Measurements from ENCODE around the gene RNPEP.
"Not testable (repeated sequence)": the region's sequence is repeated elsewhere in the genome, so short reads cannot be mapped to it uniquely, and the experiment has no call there.

Gene RNPEP

GRCh38 chr1:202038688-202039346 lies 56.4 kb downstream of the RNPEP start:
- no peak for DNase-seq

DNA sequence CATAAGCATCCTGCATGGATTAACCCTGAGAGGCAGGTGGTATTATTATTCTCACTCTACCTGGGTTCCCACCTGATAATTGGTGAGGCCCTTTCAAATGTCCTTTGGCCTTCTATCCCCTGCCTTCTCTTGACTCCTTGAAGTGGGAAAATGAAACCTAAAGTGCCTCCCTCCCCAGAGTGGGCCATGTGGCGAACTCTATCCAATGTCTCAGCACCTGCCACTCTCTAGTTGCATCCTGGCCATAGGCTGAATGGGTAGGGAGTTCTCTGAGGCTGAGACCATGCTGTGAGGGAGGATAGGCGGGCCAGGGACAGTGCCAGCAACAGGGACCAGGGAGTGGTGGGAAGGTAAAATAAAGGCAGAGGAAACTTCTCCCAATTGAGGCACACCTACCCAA lies 63.3 kb downstream of the RNPEP start:
- peak in 1 of 2 experiments; percentile 32 for DNase-seq

DNA sequence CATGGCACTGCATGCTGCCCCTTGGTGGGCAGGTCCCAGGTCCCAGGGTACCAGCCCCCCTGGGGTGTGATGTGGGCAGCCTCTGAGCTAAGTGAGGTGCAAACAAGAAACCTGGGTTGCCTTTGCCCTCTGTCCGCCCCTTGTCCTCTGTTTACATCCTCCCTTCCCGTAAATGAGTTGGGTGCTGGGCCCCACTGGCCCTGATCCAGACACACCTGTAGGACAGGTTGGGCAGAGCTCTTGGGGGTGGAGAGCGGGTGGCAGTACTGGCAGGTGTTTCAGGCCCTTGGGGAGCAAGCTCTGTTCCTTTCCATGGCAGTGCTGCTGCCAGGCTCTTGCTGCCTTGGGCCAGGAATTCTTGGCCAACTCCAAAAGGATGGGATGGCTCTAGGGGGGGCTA lies 63.8 kb downstream of the RNPEP start:
- no peak for DNase-seq

DNA sequence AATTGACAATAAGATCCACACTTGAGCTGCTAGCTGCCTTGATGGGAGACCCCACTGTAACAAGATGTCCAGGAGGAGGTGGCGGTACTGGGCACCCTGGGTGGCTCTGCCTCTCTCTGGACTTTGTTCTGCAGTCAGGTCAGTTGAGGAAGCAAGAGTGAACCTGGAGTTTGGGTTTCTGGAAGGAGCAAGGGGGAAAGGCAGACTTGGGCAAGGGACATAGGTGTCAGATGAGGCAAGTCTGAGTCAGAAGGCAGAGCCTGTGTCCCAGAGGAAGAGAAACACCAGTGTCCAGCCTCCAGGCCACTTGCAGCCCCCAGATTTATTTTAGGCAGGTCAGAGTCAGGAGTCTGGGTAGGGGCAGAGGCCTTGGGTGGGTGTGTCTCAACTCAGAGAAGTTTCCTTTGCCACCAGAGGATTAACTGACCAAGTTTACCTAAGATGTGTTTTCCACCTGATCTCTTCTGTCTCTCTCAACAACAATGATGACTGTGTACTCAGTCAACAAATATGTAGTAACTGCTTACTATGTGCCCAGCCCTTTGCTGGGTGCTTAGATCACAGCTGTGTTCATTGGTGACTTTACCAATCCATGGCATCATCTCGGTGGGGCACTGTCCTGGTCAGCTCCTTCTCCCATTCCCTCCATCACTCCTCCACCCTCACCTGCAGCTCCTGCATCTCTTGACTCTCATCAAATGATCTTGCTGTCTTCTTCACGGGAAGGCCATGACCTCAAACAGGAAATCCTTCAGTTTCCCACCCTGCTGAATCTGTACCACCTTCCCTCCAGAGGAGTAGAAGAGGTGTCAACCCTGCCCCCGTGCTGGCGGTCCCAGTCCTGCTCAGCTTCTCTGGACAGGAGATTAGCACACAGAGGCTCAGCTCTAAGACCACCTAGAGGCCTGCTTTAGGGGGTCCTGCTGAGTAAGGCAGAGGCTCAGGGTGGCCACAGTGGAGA lies 64.6 kb downstream of the RNPEP start:
- DNase-seq = no peak

- DNase-seq = no peak
These were observed 65.5 kb downstream of the RNPEP start for GRCh38 chr1:202047977-202048376.

- DNase-seq = no peak
These were observed 66.7 kb downstream of the RNPEP start for GRCh38 chr1:202049129-202049528.

GRCh38 chr1:202054094-202054493 lies 71.6 kb downstream of the RNPEP start:
- DNase-seq = no peak

GRCh38 chr1:202054673-202055072 lies 72.2 kb downstream of the RNPEP start:
- not testable (repeated sequence) for DNase-seq

Measured in NCI-H524 (cell line).